Nephron progenitor cell (in vitro differentiated cells): Measurements from ENCODE around the gene FBXO31.

Experiments used
- DNase-seq: peaks from one replicate; pipeline ENCODE4 v3.0.0; 2021
- H3K27ac Mint-ChIP-seq: 2 replicates; pipeline ENCODE4 v1.8.0; 2021; ENCODE audit warnings: mild to moderate bottlenecking, moderate library complexity, mixed read lengths
- H3K27me3 Mint-ChIP-seq: 2 replicates; pipeline ENCODE4 v1.8.0; 2021; ENCODE audit warnings: mild to moderate bottlenecking, low read depth, mixed read lengths; ENCODE audit not compliant: poor library complexity
- H3K36me3 Mint-ChIP-seq: 2 replicates; pipeline ENCODE4 v1.8.0; 2021; ENCODE audit warnings: low read depth, mixed read lengths
- H3K4me1 Mint-ChIP-seq: 2 replicates; pipeline ENCODE4 v1.8.0; 2021; ENCODE audit warnings: mixed read lengths
- H3K4me3 Mint-ChIP-seq: 2 replicates; pipeline ENCODE4 v1.8.0; 2021; ENCODE audit warnings: mild to moderate bottlenecking, moderate library complexity, mixed read lengths
- H3K9me3 Mint-ChIP-seq: 2 replicates; pipeline ENCODE4 v1.8.0; 2021; ENCODE audit warnings: mild to moderate bottlenecking, moderate library complexity, mixed read lengths
- CTCF ChIP-seq: fragments of 200-600 bp; sonication (generic); IDR thresholded peaks from 2 replicates; pipeline ENCODE4 v1.5.0; 2021; ENCODE audit warnings: antibody characterized with exemption

FBXO31 gene

GRCh38 chr16:87424266-87424665 is 40.7 kb upstream of the FBXO31 start:
- peaks cover 25% of the 10 kb centered on the region for H3K4me1 Mint-ChIP-seq
- peak overlapping the region; percentile 77 for H3K27ac Mint-ChIP-seq
- DNase-seq = no peak
- H3K4me3 Mint-ChIP-seq = no peak overlapping the region
- TF ChIP-seq CTCF = no peak
- peaks cover 53% of the 10 kb centered on the region for H3K36me3 Mint-ChIP-seq
- H3K9me3 Mint-ChIP-seq = no peaks in the 10 kb centered on the region
- H3K27me3 Mint-ChIP-seq = no peaks in the 10 kb centered on the region

- H3K4me3 Mint-ChIP-seq = no peak overlapping the region
- peaks cover 27% of the 10 kb centered on the region for H3K4me1 Mint-ChIP-seq
- DNase-seq = no peak
- no peaks in the 10 kb centered on the region for H3K9me3 Mint-ChIP-seq
- H3K27ac Mint-ChIP-seq = peak overlapping the region; percentile 77
- H3K36me3 Mint-ChIP-seq = peaks cover 53% of the 10 kb centered on the region
- H3K27me3 Mint-ChIP-seq = no peaks in the 10 kb centered on the region
- TF ChIP-seq CTCF = no peak
Observed at GRCh38 chr16:87423429-87423828, 39.9 kb upstream of the FBXO31 start.

- H3K27ac Mint-ChIP-seq = no peak overlapping the region
- TF ChIP-seq CTCF = no peak
- no peak for DNase-seq
- H3K9me3 Mint-ChIP-seq = no peaks in the 10 kb centered on the region
- peaks cover 53% of the 10 kb centered on the region for H3K36me3 Mint-ChIP-seq
- no peak overlapping the region for H3K4me3 Mint-ChIP-seq
- peaks cover 40% of the 10 kb centered on the region for H3K4me1 Mint-ChIP-seq
- no peaks in the 10 kb centered on the region for H3K27me3 Mint-ChIP-seq
Observed at GRCh38 chr16:87422106-87422505, 38.5 kb upstream of the FBXO31 start.

- peaks cover 37% of the 10 kb centered on the region for H3K4me1 Mint-ChIP-seq
- H3K36me3 Mint-ChIP-seq = peaks cover 49% of the 10 kb centered on the region
- no peaks in the 10 kb centered on the region for H3K27me3 Mint-ChIP-seq
- no peaks in the 10 kb centered on the region for H3K9me3 Mint-ChIP-seq
- DNase-seq = no peak
- H3K4me3 Mint-ChIP-seq = no peak overlapping the region
- H3K27ac Mint-ChIP-seq = peak overlapping the region; percentile 59
- TF ChIP-seq CTCF = no peak
Observed at GRCh38 chr16:87421003-87421912, 37.7 kb upstream of the FBXO31 start.

- no peak for TF ChIP-seq CTCF
- Mint-ChIP-seq H3K4me1 (peaks cover 29% of the 10 kb centered on the region), H3K27me3 (no peaks in the 10 kb centered on the region), H3K9me3 (no peaks in the 10 kb centered on the region), H3K4me3 (no peak overlapping the region), H3K27ac (peak overlapping the region; percentile 94), H3K36me3 (peaks cover 53% of the 10 kb centered on the region)
- no peak for DNase-seq
Observed at GRCh38 chr16:87420026-87421002, 36.7 kb upstream of the FBXO31 start.
